ENCODE measurements around the gene KRT76. TPM values are rescaled to one million over a fixed set of nuclear protein-coding genes. Genes with fewer than 3 reads are reported as not detected.

KRT76 gene
- total RNA-seq, 1 donor from 2014 or later, result not detected

DNA sequence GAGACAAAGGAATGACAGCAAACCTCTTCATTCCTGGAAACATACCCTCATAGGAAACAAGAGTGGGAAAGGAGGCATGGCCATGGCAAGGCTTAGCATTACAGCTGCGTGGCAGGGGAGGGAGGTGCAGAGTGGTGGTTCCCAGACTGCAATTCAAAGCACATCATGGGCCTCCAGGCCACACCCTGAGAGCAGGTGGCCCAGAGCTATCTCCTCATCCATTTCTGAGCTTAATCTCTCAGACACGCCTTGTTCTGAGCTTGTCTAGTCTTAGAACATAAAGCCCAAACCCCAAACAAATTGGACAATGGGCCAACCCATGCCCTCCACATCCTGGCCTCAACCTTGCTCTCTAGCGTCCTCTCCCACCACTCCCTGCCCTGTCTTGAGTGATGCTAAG, 24.6 kb upstream of the KRT76 start:
- DNase-seq (ENCODE audit: low read depth), result no peak
- Histone ChIP-seq H3K36me3 (ENCODE audit: control insufficient read depth, insufficient read depth, low read length) (no peaks in the 10 kb centered on the region), H3K4me3 (ENCODE audit: low read depth, low read length) (no peak overlapping the region), H3K27me3 (ENCODE audit: control insufficient read depth, insufficient read depth, low read length) (no peaks in the 10 kb centered on the region)
- TF ChIP-seq, protein P1, sequence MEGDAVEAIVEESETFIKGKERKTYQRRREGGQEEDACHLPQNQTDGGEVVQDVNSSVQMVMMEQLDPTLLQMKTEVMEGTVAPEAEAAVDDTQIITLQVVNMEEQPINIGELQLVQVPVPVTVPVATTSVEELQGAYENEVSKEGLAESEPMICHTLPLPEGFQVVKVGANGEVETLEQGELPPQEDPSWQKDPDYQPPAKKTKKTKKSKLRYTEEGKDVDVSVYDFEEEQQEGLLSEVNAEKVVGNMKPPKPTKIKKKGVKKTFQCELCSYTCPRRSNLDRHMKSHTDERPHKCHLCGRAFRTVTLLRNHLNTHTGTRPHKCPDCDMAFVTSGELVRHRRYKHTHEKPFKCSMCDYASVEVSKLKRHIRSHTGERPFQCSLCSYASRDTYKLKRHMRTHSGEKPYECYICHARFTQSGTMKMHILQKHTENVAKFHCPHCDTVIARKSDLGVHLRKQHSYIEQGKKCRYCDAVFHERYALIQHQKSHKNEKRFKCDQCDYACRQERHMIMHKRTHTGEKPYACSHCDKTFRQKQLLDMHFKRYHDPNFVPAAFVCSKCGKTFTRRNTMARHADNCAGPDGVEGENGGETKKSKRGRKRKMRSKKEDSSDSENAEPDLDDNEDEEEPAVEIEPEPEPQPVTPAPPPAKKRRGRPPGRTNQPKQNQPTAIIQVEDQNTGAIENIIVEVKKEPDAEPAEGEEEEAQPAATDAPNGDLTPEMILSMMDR (IDR thresholded peaks at IDR 0.05; ENCODE audit: insufficient read depth, low read length, poor library complexity, severe bottlenecking), result no peak

DNA sequence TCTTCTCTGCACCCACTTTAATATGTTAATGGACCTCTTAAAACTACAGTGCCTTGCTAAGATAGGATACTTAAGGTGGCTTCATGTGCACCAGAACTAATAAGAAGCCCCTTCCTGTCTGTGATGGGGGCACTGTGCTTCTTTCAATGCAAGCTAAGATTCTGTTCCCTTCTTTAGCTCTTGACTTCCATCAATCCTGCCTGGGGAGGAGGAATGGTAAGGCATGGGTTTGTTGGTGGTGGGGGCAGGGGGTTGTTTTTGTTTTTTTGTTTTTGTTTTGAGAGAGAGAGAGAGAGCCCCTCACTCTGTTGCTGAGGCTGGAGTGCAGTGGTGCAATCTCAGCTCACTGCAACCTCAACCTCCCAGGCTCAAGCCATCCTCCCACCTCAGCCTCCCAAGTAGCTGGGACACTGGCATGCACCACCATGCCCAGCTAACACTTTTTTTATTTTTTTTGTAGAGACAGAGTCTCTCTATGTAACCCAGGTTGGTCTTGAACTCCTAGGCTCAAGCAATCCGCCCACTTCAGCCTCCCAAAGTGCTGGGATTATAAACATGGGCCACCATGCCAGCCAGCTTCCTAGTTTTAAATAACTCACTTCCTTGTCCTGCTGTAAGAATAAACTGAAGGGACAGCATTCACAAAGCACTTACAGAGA, 23.2 kb upstream of the KRT76 start:
- Histone ChIP-seq H3K4me3 (ENCODE audit: low read depth, low read length) (no peak overlapping the region), H3K36me3 (ENCODE audit: control insufficient read depth, insufficient read depth, low read length) (no peaks in the 10 kb centered on the region), H3K27me3 (ENCODE audit: control insufficient read depth, insufficient read depth, low read length) (no peaks in the 10 kb centered on the region)
- TF ChIP-seq, protein P1 (IDR thresholded peaks at IDR 0.05; ENCODE audit: insufficient read depth, low read length, poor library complexity, severe bottlenecking), result no peak
- no peak for DNase-seq (ENCODE audit: low read depth)

DNA sequence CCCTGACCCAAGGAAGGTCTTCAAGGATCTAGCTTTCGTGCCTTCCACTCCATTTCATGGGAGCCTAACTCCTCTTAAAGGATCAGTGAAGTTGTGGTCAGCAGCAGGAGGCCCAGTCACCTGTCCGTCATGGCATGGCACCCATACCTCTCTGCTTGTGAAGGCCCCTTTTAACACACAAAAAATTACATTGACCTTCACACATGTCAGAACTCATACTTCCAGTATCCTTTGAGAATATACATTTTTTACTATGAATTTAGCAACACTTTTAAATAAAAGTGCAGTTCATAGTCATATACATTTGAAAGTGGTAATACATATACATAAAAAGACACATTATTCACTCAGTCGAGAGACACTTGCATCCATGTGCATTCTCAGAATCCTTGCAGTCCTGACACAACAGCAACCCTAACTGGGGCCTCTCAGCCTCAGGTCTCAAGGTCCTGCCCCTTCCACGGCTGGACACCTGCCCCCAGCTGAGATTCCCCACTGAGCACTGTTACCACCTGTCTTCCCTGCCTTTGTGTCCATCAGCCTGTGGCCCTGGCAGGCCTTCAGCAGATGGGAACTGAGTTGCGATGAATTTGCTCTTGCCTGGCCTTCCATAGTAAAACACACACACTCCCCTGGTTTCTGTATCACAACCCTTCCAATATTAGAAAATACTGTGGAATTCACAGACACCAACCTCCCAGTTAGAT, 22.5 kb upstream of the KRT76 start:
- Histone ChIP-seq H3K27me3 (ENCODE audit: control insufficient read depth, insufficient read depth, low read length) (no peaks in the 10 kb centered on the region), H3K4me3 (ENCODE audit: low read depth, low read length) (no peak overlapping the region), H3K36me3 (ENCODE audit: control insufficient read depth, insufficient read depth, low read length) (no peaks in the 10 kb centered on the region)
- TF ChIP-seq, protein P1 (IDR thresholded peaks at IDR 0.05; ENCODE audit: insufficient read depth, low read length, poor library complexity, severe bottlenecking), result no peak
- no peak for DNase-seq (ENCODE audit: low read depth)

DNA sequence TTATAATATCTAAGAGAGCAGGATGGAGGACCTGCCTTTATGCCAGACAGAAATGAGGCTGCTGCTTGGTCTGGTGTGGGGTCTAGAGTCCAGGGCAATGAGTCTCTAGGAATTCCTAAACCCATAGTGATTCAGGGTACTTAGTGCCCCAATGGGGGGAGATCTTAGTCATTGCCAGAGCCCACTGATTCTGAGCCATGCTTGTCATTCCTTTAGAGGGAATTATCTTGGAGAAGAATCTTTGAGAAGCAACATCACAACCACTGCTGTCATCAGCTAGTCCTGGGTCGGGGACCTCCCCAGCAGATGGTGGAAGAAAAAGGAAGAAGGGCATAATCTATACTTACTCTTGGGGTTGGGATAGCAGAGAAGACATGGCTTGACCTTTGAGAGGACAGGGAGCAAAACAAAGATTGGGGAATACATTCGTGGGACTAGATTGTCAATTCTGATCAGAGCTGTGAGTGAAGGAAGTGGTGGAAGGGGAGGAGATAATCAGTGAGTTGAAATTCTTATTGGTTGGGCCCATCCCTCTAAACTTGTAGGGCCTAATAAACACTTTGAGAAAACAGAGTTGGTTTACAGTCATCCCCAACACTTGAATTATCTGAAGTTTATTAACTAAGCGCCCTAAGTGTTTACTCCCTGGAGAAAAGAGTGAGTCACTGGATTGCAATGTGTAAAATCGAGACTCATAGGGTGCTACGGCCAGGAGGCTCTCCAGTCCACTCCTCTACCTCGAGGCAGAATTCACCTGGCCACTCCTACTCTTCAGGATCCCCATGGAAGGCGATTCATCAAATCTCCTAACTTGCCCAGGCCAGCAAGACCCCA, 21.7 kb upstream of the KRT76 start:
- Histone ChIP-seq H3K27me3 (ENCODE audit: control insufficient read depth, insufficient read depth, low read length) (no peaks in the 10 kb centered on the region), H3K36me3 (ENCODE audit: control insufficient read depth, insufficient read depth, low read length) (no peaks in the 10 kb centered on the region), H3K4me3 (ENCODE audit: low read depth, low read length) (no peak overlapping the region)
- peak; percentile 56 for DNase-seq (ENCODE audit: low read depth)
- TF ChIP-seq, protein P1 (IDR thresholded peaks at IDR 0.05; ENCODE audit: insufficient read depth, low read length, poor library complexity, severe bottlenecking), result no peak

DNA sequence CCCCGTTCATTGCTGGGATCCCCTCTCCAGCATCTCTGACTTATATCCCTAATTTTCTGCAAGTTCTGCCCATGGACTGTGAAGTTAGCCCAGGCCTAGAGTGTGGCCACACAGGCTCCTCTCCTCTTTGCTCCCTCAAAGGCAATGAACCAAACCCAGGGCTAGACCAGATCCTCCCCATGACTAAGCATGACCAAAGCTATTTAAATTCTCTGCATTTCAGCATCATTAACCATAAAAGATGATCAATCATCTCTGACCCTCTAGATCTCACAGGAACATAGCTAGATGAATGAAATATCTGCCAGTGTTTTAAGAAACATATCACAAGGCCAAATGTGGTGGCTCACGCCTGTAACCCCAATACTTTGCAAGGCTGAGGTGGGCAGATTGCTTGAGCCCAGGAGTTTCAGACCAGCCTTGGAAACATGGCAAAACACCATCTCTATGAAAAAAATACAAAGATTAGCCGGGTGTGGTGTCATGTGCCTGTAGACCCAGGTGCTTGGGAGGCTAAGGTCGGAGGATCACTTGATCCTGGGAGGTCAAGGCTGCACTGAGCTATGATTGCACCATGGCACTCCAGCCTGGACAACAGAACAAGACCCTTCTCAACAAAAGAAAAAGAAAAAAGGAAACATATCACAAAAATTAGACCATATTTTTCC, 21.0 kb upstream of the KRT76 start:
- no peak overlapping the region for H3K4me3 ChIP-seq (ENCODE audit: low read depth, low read length)
- DNase-seq (ENCODE audit: low read depth), result peak; percentile 35
- H3K36me3 ChIP-seq (ENCODE audit: control insufficient read depth, insufficient read depth, low read length), result no peaks in the 10 kb centered on the region

More for the DNA sequence above, 21.0 kb upstream of the KRT76 start:
- no peaks in the 10 kb centered on the region for H3K27me3 ChIP-seq (ENCODE audit: control insufficient read depth, insufficient read depth, low read length)
- TF ChIP-seq, protein P1 (IDR thresholded peaks at IDR 0.05; ENCODE audit: insufficient read depth, low read length, poor library complexity, severe bottlenecking), result no peak

All from kidney epithelial cell (primary cell).